GM23248 (cell line): ENCODE data around the gene EHMT1.

ENCODE experiments used
- EZH2 ChIP-seq: fragments of 200-600 bp; sonication (generic); IDR thresholded peaks from 2 replicates; pipeline ENCODE4 v1.6.1; 2018; ENCODE audit warnings: antibody characterized with exemption, mild to moderate bottlenecking; ENCODE audit not compliant: insufficient read depth, poor library complexity, severe bottlenecking
- EZH2phosphoT487 ChIP-seq: fragments of 200-600 bp; sonication (generic); IDR thresholded peaks from 2 replicates; pipeline ENCODE4 v1.6.1; 2018; ENCODE audit warnings: antibody characterized with exemption, moderate library complexity, mild to moderate bottlenecking, low read depth; ENCODE audit not compliant: insufficient read depth

- TF ChIP-seq EZH2phosphoT487 (no peak), EZH2 (no peak)
These were observed 246.9 kb downstream of the EHMT1 start for GRCh38 chr9:137865581-137866145.
